ENCODE results near the gene DOC2B. TPM values are rescaled to one million over a fixed set of nuclear protein-coding genes. Genes with fewer than 3 reads are reported as not detected.

DOC2B gene
- total and polyA plus RNA-seq, 9 of the 15 experiments (the other 6 are each of a cell fraction or from before 2014, with no cell fraction given), result 0.02 TPM; not detected in 8

DNA sequence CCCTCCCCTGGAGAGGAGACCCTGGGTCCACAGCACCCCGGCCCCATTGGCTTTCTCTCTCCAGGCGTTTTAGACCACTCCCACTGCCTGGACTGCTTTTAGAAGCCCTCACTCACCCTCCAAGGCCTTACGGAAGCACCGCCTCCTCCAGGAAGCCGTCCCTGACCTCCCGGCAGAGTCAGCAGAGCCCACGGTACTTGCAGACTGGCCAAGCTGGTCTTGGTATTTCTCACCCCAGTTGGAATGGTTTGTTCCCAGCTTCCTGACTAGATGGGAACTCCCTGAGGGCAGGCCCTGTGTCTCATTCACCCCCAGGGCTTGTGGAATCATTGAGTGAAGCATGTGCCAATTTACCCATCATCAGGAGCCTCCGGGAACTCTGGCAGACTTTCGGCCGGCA, 34.9 kb downstream of the DOC2B start:
- peaks cover 0 to 13% of the 10 kb centered on the region in 2 experiments; a peak in 3 of 5 replicates for H3K27me3 ChIP-seq (ENCODE audit: control insufficient read depth in 2 of 2, insufficient read depth in 2 of 2, low read length in 2 of 2)
- ATAC-seq (no peak), DNase-seq (ENCODE audit: extremely low read depth in 1 of 4, low spot score in 3 of 4) (no peak), FAIRE-seq (no peak)
- no peaks in the 10 kb centered on the region; a peak in 1 of 5 replicates for H3K4me1 ChIP-seq (replicated peaks in 1 of 2; ENCODE audit: control insufficient read depth in 2 of 2, insufficient read depth in 2 of 2, low read length in 2 of 2)
- H3K4me2 ChIP-seq (ENCODE audit: insufficient read depth, low read length), result no peak overlapping the region
- in situ Hi-C loops (cut with MboI) (no loop called here), intact Hi-C loops (cut with micrococcal nuclease) (no loop called here)
- no peak overlapping the region for H3K4me3 ChIP-seq
- WGBS (ENCODE audit: insufficient coverage, low coverage, missing lambda C conversion rate), result 6% methylated on average over 4 of the region's 10 CpGs
- no peak overlapping the region for H2AFZ ChIP-seq (ENCODE audit: low read depth, low read length)
- ChIA-PET POLR2A (interaction anchor here (0.7 kb wide), 1 partner anchor 392 kb away, joined by 3 read pairs; no protein-coding TSS in a partner anchor), CTCF (ENCODE audit: low intra/inter-chr PET ratio) (no interaction called here)
- H4K20me1 ChIP-seq (replicated peaks; ENCODE audit: control insufficient read depth, insufficient read depth, low read length), result no peaks in the 10 kb centered on the region
- no peak overlapping the region for H3K9ac ChIP-seq (ENCODE audit: insufficient read depth in 1 of 2, low read depth in 2 of 2, low read length in 2 of 2)
- TF ChIP-seq HDAC1 (IDR thresholded peaks at IDR 0.05) (no peak), ZFP36 (IDR thresholded peaks at IDR 0.05; ENCODE audit: low read depth, low read length, partially characterized antibody) (peak; percentile 47), ZSCAN29 (IDR thresholded peaks at IDR 0.05) (no peak)
- H3K36me3 ChIP-seq (ENCODE audit: control insufficient read depth, insufficient read depth, low read length), result no peaks in the 10 kb centered on the region
- H3K9me3 ChIP-seq (replicated peaks; ENCODE audit: control insufficient read depth, insufficient read depth, low read depth, low read length), result no peaks in the 10 kb centered on the region
- no peaks in the 10 kb centered on the region for H3K9me1 ChIP-seq (ENCODE audit: control insufficient read depth, insufficient read depth, low read length)
- BruUV-seq (replicated peaks), result no TSS peak
- H3K27ac ChIP-seq (ENCODE audit: extremely low read depth, low read depth, low read length), result no peak overlapping the region
- H3K79me2 ChIP-seq (ENCODE audit: control insufficient read depth, insufficient read depth, low read length), result no peaks in the 10 kb centered on the region

DNA sequence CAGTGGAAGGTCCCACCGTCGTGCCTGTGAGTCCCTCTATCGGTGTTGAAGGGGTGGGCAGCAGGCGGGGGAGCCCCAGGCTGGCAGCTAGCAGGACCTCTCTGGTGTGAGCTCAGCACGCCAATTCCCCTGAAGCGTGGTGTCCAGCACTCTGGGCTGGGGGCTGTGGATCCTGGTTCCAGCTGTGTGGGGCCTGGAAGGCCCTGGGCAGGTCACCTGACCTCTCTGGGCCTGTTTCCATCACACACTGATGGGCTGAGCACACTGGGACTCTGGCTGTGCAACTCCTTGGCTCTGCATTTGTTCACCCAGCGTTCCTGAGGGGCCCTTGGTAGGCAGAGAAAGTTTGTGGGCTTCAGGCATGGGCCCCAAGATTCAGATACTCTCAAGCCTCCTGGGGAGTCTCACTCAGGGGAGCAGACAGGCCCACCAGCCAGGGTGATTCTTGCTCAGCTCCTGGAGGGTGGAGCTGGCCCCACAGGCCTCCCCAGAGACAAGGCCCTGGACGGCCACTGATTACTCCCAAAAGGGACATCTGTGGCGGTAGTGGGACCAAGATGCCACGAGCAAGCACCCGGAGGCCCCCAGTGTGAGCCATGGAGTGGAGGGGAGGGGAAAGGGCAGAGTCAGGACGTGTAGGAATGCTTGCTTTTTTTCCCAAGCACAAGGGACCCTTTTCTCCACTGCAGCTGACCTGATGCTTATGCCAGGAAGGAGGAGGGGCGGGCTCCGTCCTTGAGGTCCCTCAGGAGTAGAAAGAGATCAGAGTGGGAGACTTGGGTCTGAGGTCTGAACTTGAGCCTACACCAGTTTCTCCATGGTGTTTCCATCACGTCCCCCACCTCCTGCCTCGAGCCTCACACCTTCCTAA, 35.5 kb downstream of the DOC2B start:
- H3K4me2 ChIP-seq (ENCODE audit: insufficient read depth, low read length), result no peak overlapping the region
- no peaks in the 10 kb centered on the region for H3K9me3 ChIP-seq (replicated peaks; ENCODE audit: control insufficient read depth, insufficient read depth, low read depth, low read length)
- no peak for DNase-seq (ENCODE audit: extremely low read depth in 1 of 4, low spot score in 3 of 4)
- 0% methylated on average over 11 of the region's 16 CpGs for WGBS (ENCODE audit: insufficient coverage, low coverage, missing lambda C conversion rate)
- no peak for ATAC-seq
- BruUV-seq (replicated peaks), result no TSS peak
- FAIRE-seq, result no peak
- no peaks in the 10 kb centered on the region for H4K20me1 ChIP-seq (replicated peaks; ENCODE audit: control insufficient read depth, insufficient read depth, low read length)
- POLR2A ChIA-PET, result interaction anchor here (0.6 to 0.7 kb wide), 2 partner anchors 392 to 636 kb away, joined by 3 read pairs; no protein-coding TSS in a partner anchor
- no peaks in the 10 kb centered on the region for H3K36me3 ChIP-seq (ENCODE audit: control insufficient read depth, insufficient read depth, low read length)
- no peaks in the 10 kb centered on the region for H3K79me2 ChIP-seq (ENCODE audit: control insufficient read depth, insufficient read depth, low read length)
- no peak overlapping the region for H3K9ac ChIP-seq (ENCODE audit: insufficient read depth in 1 of 2, low read depth in 2 of 2, low read length in 2 of 2)
- H2AFZ ChIP-seq (ENCODE audit: low read depth, low read length), result no peak overlapping the region
- CTCF ChIA-PET (ENCODE audit: low intra/inter-chr PET ratio), result no interaction called here
- no peaks in the 10 kb centered on the region; a peak in 1 of 5 replicates for H3K4me1 ChIP-seq (replicated peaks in 1 of 2; ENCODE audit: control insufficient read depth in 2 of 2, insufficient read depth in 2 of 2, low read length in 2 of 2)
- no peak overlapping the region for H3K27ac ChIP-seq (ENCODE audit: extremely low read depth, low read depth, low read length)
- TF ChIP-seq FOXK2 (conservative IDR thresholded peaks at IDR 0.05 in 1 of 2, IDR thresholded peaks at IDR 0.05 in 1 of 2; ENCODE audit: low read depth in 2 of 2), result no peak
- TF ChIP-seq GATAD2B (IDR thresholded peaks at IDR 0.05; ENCODE audit: borderline replicate concordance), result no peak
- intact Hi-C loops (cut with micrococcal nuclease), result no loop called here
- in situ Hi-C loops (cut with MboI), result no loop called here
- no peaks in the 10 kb centered on the region for H3K9me1 ChIP-seq (ENCODE audit: control insufficient read depth, insufficient read depth, low read length)
- H3K4me3 ChIP-seq, result no peak overlapping the region
- H3K27me3 ChIP-seq (ENCODE audit: control insufficient read depth in 2 of 2, insufficient read depth in 2 of 2, low read length in 2 of 2), result peaks cover 0 to 13% of the 10 kb centered on the region in 2 experiments; a peak in 2 of 5 replicates
